Stimulated activated CD4-positive, alpha-beta T cell treated with anti-CD3 and anti-CD28 coated beads, Interleukin-12 subunit alpha, Interleukin-12 subunit beta, amount 100 ng/mL, for 48 hours (primary cell): ENCODE measurements around the gene SORD.
"Not testable (repeated sequence)": the region's sequence is repeated elsewhere in the genome, so short reads cannot be mapped to it uniquely, and the experiment has no call there.

ENCODE experiments used
- DNase-seq, 3 donors: peaks; one replicate each; pipeline ENCODE4 v3.0.0-alpha.2; 2020; ENCODE audit warnings: low read depth in 2 of 3, low spot score in 1 of 3

The SORD gene

GRCh38 chr15:45022871-45023658 is at the start of gene SORD:
Gene SORD (plus strand): TSS chr15:45023195. CDS start chr15:45023284, 89 bp downstream.
- DNase-seq, result peak; percentile 81 to 94 (median 90)

GRCh38 chr15:44976183-44976582 is 46.8 kb upstream of the SORD start:
- DNase-seq, result not testable (repeated sequence)

GRCh38 chr15:44977781-44978180 is 45.2 kb upstream of the SORD start:
- DNase-seq, result not testable (repeated sequence)

- not testable (repeated sequence) for DNase-seq
Measured at GRCh38 chr15:44979617-44980339, 43.2 kb upstream of the SORD start.

- not testable (repeated sequence) for DNase-seq
Measured at GRCh38 chr15:44984144-44984543, 38.9 kb upstream of the SORD start.

- DNase-seq, result not testable (repeated sequence)
Measured at GRCh38 chr15:44986346-44987055, 36.5 kb upstream of the SORD start.

- DNase-seq, result not testable (repeated sequence)
Measured at GRCh38 chr15:44987711-44988110, 35.3 kb upstream of the SORD start.

- not testable (repeated sequence) for DNase-seq
Measured at GRCh38 chr15:44988184-44988869, 34.7 kb upstream of the SORD start.

GRCh38 chr15:44988870-44989219 is 34.1 kb upstream of the SORD start:
- DNase-seq, result not testable (repeated sequence)

GRCh38 chr15:44997632-44998031 is 25.4 kb upstream of the SORD start:
- not testable (repeated sequence) for DNase-seq

GRCh38 chr15:44999105-44999504 is 23.9 kb upstream of the SORD start:
- no peak for DNase-seq

- DNase-seq, result not testable (repeated sequence)
Measured at GRCh38 chr15:45001180-45001579, 21.8 kb upstream of the SORD start.

GRCh38 chr15:45003731-45004410 is 19.1 kb upstream of the SORD start:
- not testable (repeated sequence) for DNase-seq

- DNase-seq, result not testable (repeated sequence)
Measured at GRCh38 chr15:45004590-45005175, 18.3 kb upstream of the SORD start.

GRCh38 chr15:45009046-45009445 is 13.9 kb upstream of the SORD start:
- no peak for DNase-seq

- DNase-seq, result not testable (repeated sequence)
Measured at GRCh38 chr15:45015114-45015513, 7.9 kb upstream of the SORD start.

GRCh38 chr15:45020222-45020900 is 2.6 kb upstream of the SORD start:
- not testable (repeated sequence) for DNase-seq

GRCh38 chr15:45020901-45021259 is 2.1 kb upstream of the SORD start:
- DNase-seq, result not testable (repeated sequence)

- no peak for DNase-seq
Measured at GRCh38 chr15:45021348-45021747, 1.6 kb upstream of the SORD start.
